ENCODE data around the gene SNX25.
A peak's percentile ranks its signal among the peaks of the same experiment; 100 is the strongest.
"Not testable (repeated sequence)": the region's sequence is repeated elsewhere in the genome, so short reads cannot be mapped to it uniquely, and the experiment has no call there.

Gene SNX25

DNA sequence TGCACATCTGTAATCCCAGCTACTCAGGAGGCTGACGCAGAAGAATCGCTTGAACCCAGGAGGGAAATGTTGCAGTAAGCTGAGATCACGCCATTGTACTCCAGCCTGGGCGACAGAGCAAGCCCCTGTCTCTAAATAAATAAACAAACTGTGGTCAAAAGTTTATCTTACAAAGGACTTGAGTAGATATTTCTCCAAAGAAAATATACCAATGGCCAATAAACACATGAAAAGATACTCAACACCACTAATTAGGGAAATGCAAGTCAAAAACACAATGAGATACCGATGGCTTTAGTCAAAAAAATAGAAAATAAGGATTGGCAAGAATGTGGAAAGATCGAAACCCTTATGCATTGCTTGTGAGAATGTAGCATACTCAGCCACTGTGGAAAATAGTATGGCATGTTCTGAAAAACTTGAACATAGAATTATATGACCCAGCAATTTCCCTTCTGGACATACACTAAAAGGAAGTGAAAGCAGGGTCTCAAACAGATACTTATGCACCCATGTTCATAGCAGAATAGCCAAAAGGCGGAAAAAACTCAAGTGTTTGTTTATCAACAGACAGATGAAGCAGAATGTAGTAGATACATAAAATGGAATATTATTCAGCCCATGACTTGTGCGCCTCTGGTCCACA, 3.6 kb upstream of the SNX25 start:
- no peak for DNase-seq (ENCODE audit: low read depth in 2 of 2)
- TF ChIP-seq, protein P1, sequence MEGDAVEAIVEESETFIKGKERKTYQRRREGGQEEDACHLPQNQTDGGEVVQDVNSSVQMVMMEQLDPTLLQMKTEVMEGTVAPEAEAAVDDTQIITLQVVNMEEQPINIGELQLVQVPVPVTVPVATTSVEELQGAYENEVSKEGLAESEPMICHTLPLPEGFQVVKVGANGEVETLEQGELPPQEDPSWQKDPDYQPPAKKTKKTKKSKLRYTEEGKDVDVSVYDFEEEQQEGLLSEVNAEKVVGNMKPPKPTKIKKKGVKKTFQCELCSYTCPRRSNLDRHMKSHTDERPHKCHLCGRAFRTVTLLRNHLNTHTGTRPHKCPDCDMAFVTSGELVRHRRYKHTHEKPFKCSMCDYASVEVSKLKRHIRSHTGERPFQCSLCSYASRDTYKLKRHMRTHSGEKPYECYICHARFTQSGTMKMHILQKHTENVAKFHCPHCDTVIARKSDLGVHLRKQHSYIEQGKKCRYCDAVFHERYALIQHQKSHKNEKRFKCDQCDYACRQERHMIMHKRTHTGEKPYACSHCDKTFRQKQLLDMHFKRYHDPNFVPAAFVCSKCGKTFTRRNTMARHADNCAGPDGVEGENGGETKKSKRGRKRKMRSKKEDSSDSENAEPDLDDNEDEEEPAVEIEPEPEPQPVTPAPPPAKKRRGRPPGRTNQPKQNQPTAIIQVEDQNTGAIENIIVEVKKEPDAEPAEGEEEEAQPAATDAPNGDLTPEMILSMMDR (IDR thresholded peaks at IDR 0.05; ENCODE audit: low read depth, low read length): no peak
- no peak overlapping the region for H3K4me3 ChIP-seq (replicated peaks in 1 of 2; ENCODE audit: low read depth in 2 of 2, low read length in 2 of 2)

DNA sequence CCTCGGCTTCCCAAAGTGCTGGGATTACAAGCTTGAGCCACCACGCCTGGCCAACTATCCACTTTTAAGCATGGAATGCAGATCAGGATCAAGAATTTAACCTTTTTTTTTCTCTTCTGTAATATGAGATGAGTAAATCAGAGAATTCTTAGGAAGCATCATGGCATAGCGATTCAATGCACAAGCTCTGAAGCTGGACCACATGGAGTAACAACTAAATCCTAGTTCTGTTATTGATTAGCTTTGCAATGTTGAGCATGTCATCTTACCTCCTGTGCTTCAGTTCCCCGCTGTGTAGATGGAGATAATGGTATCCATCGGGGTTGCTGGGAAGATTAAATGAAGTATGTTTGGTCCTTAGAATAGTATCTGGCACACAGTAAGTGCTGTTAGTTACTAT, 1.9 kb upstream of the SNX25 start:
- H3K4me3 ChIP-seq (replicated peaks in 1 of 2; ENCODE audit: low read depth in 2 of 2, low read length in 2 of 2): no peak overlapping the region
- DNase-seq (ENCODE audit: low read depth in 2 of 2): no peak
- TF ChIP-seq, protein P1 (IDR thresholded peaks at IDR 0.05; ENCODE audit: low read depth, low read length): no peak

DNA sequence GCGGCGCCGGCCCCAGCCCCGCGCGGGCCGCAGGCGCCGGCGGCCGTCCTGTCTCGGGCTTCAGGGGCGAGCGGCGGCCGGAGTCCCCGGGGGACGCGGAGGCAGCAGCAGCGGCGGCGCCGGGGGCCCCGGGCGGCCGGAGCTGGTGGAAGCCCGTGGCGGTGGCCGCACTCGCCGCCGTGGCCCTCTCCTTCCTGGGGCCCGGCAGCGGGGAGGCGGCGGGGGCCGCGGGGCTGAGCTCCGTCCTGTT, 379 bp downstream of the SNX25 start:
- H3K4me3 ChIP-seq (replicated peaks in 1 of 2; ENCODE audit: low read depth in 2 of 2, low read length in 2 of 2): peak overlapping the region; percentile 69 to 70
- not testable (repeated sequence) for DNase-seq (ENCODE audit: low read depth in 2 of 2)

DNA sequence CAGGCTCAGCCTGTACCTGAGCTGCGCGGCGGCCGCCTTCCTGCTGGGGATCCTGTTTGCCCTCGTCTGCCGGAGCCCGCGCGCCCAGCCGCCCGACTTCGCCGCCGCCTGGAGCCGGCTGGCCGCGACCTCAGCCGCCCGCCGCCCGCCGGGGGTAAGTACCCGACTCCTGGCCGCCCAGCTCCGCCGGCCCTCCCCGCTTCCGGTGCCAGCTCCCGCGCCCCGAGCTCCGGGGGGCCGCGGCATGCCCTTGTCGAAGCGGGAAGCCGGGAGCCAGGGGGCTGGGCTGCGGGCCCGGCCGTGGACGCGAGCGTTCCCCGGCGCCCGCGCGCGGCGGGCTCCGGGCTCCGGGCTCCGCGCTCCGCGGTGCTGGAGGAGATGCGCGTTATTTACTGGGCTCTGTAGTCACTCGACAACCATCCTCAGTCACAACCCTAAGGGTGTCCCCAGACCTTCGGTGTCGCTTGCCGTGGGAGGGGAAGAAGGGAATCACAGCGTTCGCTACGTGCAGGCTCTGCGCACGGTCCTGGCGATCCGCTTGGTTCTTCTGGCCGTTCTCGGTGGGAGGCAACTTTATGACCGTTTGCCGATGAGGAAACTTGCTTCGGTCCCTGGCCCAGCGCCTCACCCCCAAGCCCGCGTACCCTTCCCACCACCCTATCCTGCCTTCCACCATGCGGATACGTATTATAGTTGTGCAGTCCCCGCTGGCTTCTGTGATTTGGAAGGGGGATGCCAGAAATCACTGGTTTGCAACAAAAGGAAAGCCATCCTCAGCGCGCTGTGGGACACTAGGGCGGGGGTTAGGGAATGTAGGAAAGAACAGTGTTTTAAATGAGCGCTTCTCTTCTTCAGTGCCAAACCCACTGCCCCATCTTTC, 944 bp downstream of the SNX25 start:
- TF ChIP-seq, protein P1 (IDR thresholded peaks at IDR 0.05; ENCODE audit: low read depth, low read length): no peak
- DNase-seq (ENCODE audit: low read depth in 2 of 2): peak; percentile 66 to 67
- H3K4me3 ChIP-seq (replicated peaks in 1 of 2; ENCODE audit: low read depth in 2 of 2, low read length in 2 of 2): peak overlapping the region; percentile 69 to 70

DNA sequence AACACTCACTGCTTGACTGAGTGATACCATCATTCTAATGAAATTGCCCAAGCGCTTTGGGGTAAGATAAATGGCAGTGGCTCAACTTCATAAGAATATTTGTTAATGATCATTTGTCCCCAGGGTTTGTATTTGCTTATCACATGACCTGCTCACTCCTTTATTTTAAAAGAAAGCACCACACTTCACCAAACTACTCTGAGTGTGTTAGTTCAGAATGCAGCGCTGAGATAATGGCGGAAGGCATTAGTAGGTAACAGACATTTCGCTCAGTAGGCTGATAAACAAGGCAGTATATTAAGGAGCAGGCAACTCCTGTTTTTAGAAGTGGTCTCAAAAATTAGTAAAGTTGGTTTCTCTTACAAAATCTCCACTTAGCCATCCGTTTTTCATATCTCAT, 1.6 kb downstream of the SNX25 start:
- peak overlapping the region; percentile 69 to 70 for H3K4me3 ChIP-seq (replicated peaks in 1 of 2; ENCODE audit: low read depth in 2 of 2, low read length in 2 of 2)
- TF ChIP-seq, protein P1 (IDR thresholded peaks at IDR 0.05; ENCODE audit: low read depth, low read length): no peak
- peak in 1 of 2 donors; percentile 29 for DNase-seq (ENCODE audit: low read depth in 2 of 2)

DNA sequence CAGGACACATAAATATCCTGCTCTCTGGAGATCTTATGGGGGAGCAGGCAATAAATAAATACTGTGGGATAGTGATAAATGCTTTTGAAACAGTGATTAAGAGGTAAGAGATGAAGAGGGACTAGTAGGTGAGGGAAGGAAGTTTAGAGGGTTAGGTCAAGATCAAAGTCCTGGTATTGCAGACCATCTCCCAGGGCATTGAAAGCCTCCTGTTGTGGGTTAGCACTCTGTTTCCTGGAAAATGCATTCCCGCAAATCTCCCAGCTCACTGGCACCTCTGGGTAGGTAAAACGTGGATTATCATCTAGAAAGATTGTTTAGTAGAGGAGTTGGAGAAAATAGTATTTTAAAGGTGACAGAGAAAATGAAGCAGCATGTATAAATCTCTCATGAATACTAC, 2.2 kb downstream of the SNX25 start:
- no peak for DNase-seq (ENCODE audit: low read depth in 2 of 2)
- peak overlapping the region in 1 of 2 donors; percentile 69 for H3K4me3 ChIP-seq (replicated peaks in 1 of 2; ENCODE audit: low read depth in 2 of 2, low read length in 2 of 2)
- TF ChIP-seq, protein P1 (IDR thresholded peaks at IDR 0.05; ENCODE audit: low read depth, low read length): no peak

DNA sequence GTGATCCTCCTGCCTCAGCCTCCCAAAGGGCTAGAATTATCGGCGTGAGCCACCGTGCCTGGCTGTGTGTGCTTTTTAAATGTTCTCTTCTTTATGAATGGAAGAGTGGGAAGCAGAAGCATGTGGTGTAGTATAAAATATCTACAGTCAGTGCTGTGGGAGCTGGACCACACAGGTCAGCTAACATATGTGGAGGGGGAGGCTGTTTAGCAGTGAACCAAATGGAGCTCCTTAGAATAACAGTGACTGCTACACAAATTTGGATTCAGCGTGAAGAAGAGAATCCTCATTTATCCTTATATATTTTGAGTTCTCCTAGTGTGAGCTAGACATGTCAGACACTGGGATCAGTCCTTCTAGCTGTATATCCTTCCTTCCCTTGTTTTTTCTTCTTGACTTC, 3.2 kb downstream of the SNX25 start:
- TF ChIP-seq, protein P1 (IDR thresholded peaks at IDR 0.05; ENCODE audit: low read depth, low read length): no peak
- no peak overlapping the region for H3K4me3 ChIP-seq (replicated peaks in 1 of 2; ENCODE audit: low read depth in 2 of 2, low read length in 2 of 2)
- DNase-seq (ENCODE audit: low read depth in 2 of 2): no peak
